HG02588 (cell line): ENCODE data around the gene NKX2-1.
"Not testable (repeated sequence)": the region's sequence is repeated elsewhere in the genome, so short reads cannot be mapped to it uniquely, and the experiment has no call there.

ENCODE experiments used
- ATAC-seq: cut with Tn5 transposase; IDR thresholded peaks from one replicate; pipeline ENCODE4 v1.9.1; 2021; ENCODE audit warnings: mild to moderate bottlenecking, moderate library complexity; ENCODE audit not compliant: unreplicated experiment

Gene NKX2-1

DNA sequence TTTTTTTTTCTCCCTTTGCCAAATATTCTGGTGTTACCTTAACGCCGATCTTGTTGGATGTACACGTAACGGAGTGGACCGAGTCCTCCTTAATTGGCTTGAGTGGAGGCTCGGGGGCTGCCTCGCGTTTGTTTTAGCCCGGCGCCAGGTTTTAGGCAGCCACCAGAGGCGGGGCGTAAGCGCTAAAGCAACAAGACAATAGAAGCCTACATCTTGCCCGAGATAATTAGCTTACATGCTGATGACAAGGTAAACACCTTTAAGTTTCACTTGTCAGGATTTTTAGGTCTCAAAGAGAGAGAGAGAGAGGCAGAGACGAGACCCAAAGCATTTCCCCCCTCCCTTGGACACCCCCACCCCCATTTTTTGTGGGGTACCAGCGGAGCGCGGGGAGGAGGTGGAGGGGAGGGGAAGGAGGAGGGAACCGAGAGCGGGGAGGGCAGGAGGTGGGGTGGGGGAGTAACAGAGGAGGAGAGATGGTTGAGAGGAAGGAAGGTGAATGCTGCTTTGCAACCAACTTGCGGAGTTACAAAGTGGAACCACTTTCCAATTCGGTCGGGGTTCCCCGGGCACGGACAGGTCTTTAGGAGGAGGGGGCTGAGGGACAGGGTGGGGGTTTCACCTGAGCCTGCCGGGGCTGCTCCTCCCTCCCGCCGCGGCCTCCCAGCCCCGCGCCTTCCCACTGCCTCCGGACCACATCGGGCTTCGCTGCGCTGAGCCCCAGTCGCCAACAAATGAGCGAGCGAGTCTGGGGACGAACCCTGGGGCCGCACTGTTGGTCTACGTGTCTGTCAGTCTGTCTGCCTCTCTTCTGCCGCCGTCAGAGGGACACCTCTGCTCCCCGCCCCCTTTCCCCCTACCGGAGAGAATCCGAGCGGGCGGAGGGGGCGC is at the start of gene NKX2-1:
Gene NKX2-1, minus strand, starts transcription at position 802 of the 891 bp plus-strand sequence. Its CDS starts 103 bp downstream, at position 699.
- ATAC-seq: no peak

DNA sequence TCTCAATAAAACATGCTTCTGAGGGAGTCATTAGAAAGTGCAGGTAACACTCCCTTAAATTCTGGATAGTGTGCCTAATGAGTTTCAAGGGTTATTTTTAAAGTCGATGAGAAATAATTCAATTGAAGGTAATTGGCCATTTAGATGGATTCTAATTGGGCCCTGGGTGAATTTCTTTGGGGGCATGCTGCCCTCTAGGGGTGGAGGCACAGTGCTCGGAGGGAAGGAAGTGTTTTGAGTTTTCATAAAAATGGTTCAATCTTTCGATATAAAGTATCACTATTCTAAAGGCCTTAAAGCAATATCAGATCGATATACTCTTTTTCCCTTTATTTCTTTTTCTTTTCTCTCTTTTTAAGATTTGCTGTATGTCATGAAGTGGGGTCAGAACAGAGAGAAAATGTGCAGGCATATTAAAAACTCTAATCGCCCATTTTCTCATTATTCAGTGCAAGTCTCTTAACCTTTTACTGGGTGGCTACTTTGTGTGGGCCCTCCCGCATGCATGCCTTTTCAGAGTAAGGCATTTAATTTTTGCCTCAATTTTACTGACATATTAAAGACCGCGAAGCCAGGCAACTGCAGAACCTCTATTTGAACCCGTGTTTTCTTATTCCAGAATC is 36.9 kb upstream of the NKX2-1 start:
- no peak for ATAC-seq

DNA sequence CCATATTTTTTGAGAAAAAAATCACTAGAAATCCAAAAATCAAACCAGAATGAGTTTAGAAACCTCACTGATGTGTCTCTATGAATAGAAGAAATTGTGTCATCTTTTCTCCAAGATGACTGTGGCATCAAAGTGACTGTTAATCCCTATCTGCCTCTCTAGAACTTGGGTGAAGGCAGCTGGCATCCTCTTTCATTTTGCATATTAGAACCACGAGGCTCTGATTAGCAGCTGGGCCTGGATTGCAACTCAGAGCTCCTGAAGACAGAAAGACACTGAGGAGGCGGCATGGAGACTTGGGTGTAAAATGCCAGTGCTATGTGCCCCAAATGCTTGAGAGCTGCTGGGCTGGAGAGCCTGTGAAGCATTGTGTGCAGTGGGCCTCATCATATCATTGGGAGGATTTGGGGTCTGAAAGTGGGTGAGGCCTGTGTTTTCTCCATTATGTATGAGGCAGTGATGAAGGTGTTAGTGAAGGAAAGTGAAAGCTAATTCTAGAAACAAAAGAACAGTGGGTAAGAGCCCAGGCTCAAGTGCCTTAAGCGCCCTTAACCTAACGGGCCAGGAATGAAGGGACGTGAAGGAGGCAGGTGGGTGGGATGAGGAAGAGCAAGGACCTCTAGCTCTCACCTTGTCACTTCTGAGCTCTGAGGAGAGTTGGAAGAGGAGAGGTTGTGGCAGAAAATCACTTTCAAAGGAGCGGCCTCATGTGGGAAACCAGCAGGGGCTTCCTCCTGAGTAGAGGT is 36.1 kb upstream of the NKX2-1 start:
- no peak for ATAC-seq

DNA sequence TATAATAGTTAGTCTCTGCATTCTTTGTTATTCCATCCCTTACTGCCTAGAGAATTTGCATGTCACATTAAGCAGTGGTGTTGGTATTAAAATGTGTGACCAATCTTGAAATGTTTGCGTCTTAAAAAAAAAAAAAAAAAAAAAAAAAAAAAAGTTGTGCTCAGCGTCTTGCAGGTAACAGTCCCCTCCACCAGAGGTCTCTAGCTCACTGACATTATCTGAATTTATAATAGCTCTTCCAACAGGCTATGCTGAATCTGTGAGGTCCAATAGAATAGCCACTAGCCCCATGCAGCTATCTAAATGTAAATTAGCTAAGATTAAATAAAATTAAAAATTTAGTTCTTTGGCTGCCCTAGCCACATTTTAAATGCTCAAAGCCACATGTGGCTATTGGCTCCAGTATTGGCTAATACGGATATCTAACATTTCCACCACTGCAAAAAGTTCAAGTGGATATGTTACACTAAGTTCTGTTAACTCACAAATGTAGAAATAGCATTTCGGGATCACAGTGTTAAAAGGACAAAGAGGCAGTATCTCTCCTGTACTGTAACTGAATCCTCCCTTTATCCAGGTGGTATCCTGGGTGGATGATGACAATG is 33.7 kb upstream of the NKX2-1 start:
- no peak for ATAC-seq

- ATAC-seq: no peak
Measured at GRCh38 chr14:36550899-36551298, 30.9 kb upstream of the NKX2-1 start.

- not testable (repeated sequence) for ATAC-seq
Measured at GRCh38 chr14:36544280-36544679, 24.2 kb upstream of the NKX2-1 start.

GRCh38 chr14:36538051-36538450 is 18.0 kb upstream of the NKX2-1 start:
- no peak for ATAC-seq

GRCh38 chr14:36529062-36529461 is 9.0 kb upstream of the NKX2-1 start:
- ATAC-seq: no peak

DNA sequence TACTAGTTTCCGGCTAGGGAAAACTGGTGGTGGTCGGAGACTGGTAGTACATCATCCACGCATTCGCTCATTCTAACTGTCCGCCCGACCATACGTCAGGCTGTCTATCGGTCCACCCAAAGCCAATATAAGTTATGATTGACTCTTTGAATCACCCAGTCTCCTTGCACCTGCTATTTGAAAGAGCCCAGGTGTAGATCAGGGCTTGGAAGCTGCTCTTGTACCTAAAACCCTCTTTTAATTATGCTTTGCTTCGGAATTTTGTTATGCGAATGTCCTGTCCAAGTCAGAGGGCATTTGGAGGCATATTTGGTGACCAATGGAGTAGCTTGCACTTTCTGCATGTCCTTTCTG is 5.7 kb upstream of the NKX2-1 start:
- ATAC-seq: no peak

DNA sequence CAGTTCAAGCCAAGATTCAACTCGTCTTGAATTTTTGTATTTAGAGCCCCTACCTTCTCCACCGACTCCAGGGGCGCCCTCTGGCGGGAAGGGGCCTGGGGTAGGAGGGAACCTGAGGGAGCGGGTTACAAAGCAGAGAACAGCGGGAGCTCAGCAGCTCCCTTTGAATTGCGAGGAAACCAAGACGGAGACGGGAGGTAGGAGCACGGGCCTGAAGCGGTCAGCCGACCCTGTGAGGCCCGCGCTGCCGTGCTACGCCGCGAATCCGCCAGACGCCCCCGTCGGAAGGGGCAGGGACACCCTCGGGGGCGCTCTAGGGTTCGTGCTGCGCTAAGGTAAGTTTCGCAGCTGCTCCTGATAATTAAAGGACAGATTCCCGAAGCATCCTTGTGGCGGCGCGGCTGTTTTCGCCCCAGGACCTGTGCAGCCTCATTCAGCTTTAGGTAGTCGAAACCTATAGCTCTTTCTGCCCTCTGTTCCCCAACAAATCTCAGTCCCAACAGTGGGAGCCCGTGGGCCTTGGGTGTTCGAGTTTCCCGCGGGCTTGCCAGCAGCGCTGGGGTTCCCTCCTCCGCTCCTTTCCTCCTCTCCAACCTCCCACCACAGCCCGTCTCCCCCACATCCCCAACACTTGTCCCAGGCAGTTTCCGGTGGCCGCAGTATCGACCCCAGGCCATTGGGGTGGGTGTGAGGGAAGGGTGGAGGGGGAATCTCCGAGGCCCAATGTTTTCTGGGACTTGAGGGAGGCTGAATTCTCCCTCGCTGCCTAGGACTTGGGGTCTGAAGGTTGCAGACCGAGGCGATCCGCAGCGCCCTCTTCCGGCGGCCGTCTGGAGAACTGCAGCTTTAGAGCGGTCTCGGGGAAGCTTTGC is 5.1 kb upstream of the NKX2-1 start:
- no peak for ATAC-seq

GRCh38 chr14:36524220-36524837 is 4.3 kb upstream of the NKX2-1 start:
- no peak for ATAC-seq

GRCh38 chr14:36522972-36523715 is 3.1 kb upstream of the NKX2-1 start:
- ATAC-seq: no peak

GRCh38 chr14:36522347-36522971 is 2.4 kb upstream of the NKX2-1 start:
- ATAC-seq: no peak

DNA sequence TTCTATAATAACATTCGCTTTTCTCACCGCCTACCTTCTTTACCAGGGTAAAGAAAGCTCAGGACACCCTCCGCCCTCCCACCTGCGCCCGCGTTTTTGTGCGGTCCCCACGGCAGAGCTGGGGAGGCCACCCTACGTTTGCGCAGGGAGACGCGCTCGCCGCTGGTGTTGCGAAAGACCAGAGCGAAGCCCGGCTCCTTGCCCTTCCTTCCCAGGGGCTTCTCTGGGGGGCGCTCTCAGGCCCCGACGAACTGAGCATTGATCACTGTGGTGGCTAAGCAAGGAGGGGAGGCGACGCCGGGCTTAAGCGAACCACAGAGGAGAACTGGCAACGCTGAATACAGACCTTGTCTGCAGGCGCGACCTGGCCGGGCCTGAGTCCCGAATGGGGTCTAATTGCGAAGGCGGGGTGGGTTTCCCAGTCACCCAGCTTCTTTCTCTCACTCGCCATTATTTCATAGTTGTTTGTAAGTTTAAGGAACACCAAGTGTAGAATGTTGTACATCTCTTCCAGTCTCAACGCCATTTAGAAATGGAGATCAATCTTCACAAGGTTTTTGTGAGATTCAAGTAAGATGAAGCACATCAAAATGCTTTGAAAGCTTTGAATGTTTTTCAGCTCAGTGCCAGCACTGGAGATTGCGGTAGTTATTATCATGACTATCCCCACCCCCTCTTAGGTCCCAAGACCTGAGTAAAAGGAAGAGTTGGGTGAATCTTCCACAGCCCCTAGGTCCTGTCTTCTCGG is 1.7 kb upstream of the NKX2-1 start:
- ATAC-seq: no peak

DNA sequence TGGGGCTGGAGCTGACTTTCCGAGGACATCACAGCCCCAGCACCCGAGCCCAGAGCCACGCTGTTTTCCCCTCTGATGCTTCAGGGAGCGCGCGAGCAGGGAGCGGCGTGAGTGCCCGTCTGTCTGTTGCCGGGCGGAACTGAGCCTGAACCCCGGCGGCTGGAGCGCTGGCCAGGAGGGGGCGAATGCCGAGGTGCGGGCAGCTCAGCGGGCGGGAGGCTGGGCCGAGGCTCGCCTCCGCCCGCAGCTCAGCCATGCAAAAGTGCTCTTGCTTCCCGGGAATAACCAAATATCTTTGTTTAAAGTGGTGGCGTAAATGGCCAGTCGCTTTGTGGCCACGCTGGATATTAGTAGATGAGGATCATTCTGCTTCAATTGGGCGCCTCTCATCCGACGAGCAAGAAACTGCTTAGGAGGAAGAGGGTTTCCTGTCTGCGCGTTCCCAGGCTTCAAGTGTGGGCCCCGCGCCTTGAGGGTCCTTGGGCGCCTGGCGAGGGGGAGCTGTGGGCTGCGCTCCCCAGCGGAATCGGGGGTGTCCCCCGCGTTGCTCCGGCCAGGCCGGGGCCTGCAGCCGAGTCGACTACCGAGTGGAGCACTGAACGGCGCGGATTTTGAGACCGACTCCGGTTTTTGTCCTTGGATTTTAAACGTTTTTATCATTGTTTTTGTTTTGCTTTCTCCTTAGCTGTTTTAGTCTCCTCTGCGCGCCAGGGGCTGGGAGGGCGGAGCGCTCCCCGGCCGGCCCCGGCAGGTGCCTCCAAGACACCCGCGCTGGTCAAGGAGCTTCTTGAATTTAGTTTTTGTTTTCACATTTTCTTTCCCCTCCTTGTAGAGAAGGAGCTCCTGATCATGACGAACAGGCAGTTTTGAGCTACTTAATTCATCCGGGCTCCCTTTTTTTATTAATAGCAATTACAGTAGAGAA is 831 bp upstream of the NKX2-1 start:
- ATAC-seq: no peak

DNA sequence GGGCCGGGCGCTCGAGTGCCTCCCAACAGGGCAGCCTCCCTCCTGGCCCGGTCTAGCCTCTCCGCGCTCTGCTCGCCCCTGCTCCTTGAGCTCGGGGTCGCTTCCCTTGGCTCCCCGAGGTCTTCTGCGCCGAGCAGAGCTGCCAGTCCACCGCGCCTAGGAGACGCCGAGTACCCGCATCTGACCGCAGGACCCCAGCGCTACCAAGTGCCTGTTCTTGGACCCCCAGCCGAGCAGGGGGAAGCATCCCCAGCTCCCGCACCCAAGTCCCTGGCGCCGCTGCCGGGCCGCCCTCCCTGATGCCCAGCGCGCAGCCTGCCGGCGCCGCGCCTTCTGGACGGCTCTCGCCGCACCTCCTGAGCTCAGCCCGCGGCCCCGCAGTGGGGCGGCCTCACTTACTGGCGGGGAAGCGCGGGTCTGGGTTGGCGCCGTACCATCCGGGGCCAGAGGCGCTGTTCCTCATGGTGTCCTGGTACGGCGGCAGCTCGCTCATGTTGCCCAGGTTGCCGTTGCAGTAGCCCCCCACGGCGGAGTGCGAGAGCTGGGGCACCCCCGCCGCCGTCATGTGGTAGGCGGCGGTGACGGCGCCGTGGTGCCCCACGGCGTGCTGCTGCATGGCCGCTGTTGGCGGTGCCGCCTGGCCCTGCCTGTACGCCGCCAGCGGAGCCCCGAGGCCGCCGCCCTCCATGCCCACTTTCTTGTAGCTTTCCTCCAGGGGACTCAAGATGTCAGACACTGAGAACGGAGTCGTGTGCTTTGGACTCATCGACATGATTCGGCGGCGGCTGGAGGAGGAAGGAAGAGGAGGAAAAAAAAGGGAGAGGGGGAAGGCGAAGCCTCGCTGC is 1.2 kb downstream of the NKX2-1 start:
- ATAC-seq: no peak
